OCI-LY3 (cell line): Measurements from ENCODE around the gene CHGA.

Experiments
- CTCF ChIP-seq: fragments of 200-600, 300-600 bp; sonication (generic); IDR thresholded peaks from 2 replicates; pipeline ENCODE4 v1.5.1; 2014; ENCODE audit warnings: antibody characterized with exemption, low read length, low read depth
- EZH2phosphoT487 ChIP-seq: fragments of 200-600 bp; shearing (Covaris generic); IDR thresholded peaks from 2 replicates; pipeline ENCODE4 v1.6.1; 2018; ENCODE audit warnings: antibody characterized with exemption, mixed run types, low read depth

DNA sequence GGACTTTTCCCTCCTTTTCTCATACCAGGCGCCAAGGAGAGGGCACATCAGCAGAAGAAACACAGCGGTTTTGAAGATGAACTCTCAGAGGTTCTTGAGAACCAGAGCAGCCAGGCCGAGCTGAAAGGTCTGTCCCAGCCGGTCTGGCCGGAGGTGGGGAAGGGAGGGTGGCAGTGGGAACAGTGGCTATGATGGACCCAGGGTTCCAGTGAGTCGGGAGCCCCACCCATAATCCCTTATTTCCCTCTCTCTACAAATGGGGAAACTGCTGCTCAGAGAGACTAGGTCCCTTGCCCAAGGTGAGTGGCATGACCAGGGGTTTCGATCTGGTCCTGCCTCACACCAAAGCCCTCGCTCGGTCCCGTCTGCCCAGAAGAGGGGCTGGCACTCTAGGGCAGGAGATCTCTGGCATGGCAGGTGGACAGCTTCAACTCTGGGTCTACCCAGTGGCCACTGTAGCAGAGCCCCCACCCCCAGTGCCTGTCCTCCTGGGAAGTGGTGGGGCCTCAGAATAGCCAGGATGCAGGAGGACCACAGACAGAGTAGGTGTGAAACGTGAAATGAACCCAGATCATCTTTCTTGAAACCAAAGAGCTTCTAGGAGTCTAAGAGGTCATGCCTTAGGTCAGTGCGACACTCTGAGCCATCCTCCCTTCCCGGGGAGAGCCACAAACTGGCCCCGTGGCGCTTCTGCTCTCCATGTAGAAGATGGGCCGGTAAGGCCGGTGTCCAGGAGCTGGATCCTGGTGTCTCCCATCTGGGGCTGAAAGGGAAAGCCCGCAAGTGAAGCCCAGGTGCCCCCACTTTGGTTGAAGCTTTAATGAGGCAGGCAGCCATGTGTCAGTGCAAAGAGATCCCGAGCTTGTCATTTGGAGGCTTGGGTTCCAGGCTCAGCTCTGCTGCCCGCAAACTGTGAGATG is 7.0 kb downstream of the CHGA start:
- TF ChIP-seq CTCF (no peak), EZH2phosphoT487 (no peak)
